NOMO-1 (cell line): ENCODE results near the gene ERG.

Source experiments
- DNase-seq, 2 experiments: peaks; one replicate each; lab custom pipeline; 2025; ENCODE audit not compliant: unreplicated experiment in 2 of 2; lab: John Stamatoyannopoulos, UW

ERG gene

GRCh38 chr21:38343691-38344090 lies 154.6 kb downstream of the ERG start:
- no peak for DNase-seq

- DNase-seq = no peak
Measured at GRCh38 chr21:38342739-38343138, 155.5 kb downstream of the ERG start.

- no peak for DNase-seq
Measured at GRCh38 chr21:38341546-38342012, 156.7 kb downstream of the ERG start.

GRCh38 chr21:38340131-38340530 lies 158.1 kb downstream of the ERG start:
- DNase-seq = no peak

GRCh38 chr21:38337793-38338192 lies 160.5 kb downstream of the ERG start:
- DNase-seq = no peak

GRCh38 chr21:38334866-38335265 lies 163.4 kb downstream of the ERG start:
- no peak for DNase-seq

GRCh38 chr21:38333301-38334272 lies 164.7 kb downstream of the ERG start:
- DNase-seq = peak; percentile 22 to 27

- no peak for DNase-seq
Measured at GRCh38 chr21:38330666-38331065, 167.6 kb downstream of the ERG start.
